Lung (tissue), 12 donors: ENCODE data around the gene IKBKE. TPM values are rescaled to one million over a fixed set of nuclear protein-coding genes. Genes with fewer than 3 reads are reported as not detected.
A peak's percentile ranks its signal among the peaks of the same experiment; 100 is the strongest.

Experiments
- ATAC-seq: fragments of 200-7000 bp; cut with Tn5 transposase; one replicate; pipeline ENCODE4 v1.9.1; 2020; ENCODE audit warnings: moderate number of reproducible peaks; ENCODE audit not compliant: insufficient read depth, low FRiP score
- DNase-seq, 3 donors: peaks; one replicate each; pipeline ENCODE4 v3.0.0-alpha.2; 2013 to 2017
- H3K27ac ChIP-seq, 2 donors: one replicate each; pipeline ENCODE4 v1.5.1; 2013; ENCODE audit warnings: mild to moderate bottlenecking in 2 of 2, moderate library complexity in 2 of 2, control low read depth in 1 of 2, inconsistent platforms in 1 of 2, low read depth in 1 of 2, low read length in 1 of 2
- H3K27me3 ChIP-seq, 3 donors: one replicate each; pipeline ENCODE4 v1.5.1; 2013; ENCODE audit warnings: low read length in 2 of 3; ENCODE audit not compliant: control insufficient read depth in 3 of 3, insufficient read depth in 3 of 3
- H3K36me3 ChIP-seq, 4 donors: one replicate each; pipeline ENCODE4 v1.5.1; 2013; ENCODE audit warnings: low read length in 4 of 4, mild to moderate bottlenecking in 1 of 4, moderate library complexity in 1 of 4; ENCODE audit not compliant: control insufficient read depth in 4 of 4, insufficient read depth in 4 of 4
- H3K4me1 ChIP-seq, 5 donors: one replicate each; pipeline ENCODE4 v1.5.1; 2013; ENCODE audit warnings: low read length in 5 of 5, mild to moderate bottlenecking in 2 of 5, moderate library complexity in 1 of 5; ENCODE audit not compliant: control insufficient read depth in 5 of 5, insufficient read depth in 5 of 5
- H3K4me3 ChIP-seq: one replicate; pipeline ENCODE4 v1.5.1; 2013; ENCODE audit warnings: mild to moderate bottlenecking, control low read depth, moderate library complexity
- H3K9ac ChIP-seq, 2 donors: one replicate each; pipeline ENCODE4 v1.5.1; 2013; ENCODE audit warnings: low read length in 2 of 2, control low read depth in 1 of 2; ENCODE audit not compliant: insufficient read depth in 1 of 2
- H3K9me3 ChIP-seq, 4 donors: one replicate each; pipeline ENCODE4 v1.5.1; 2013; ENCODE audit warnings: low read length in 3 of 4, mild to moderate bottlenecking in 1 of 4, moderate library complexity in 1 of 4; ENCODE audit not compliant: control insufficient read depth in 4 of 4, insufficient read depth in 3 of 4
- CTCF ChIP-seq: IDR thresholded peaks from 2 replicates; pipeline ENCODE4 v1.5.1; 2012; ENCODE audit warnings: mild to moderate bottlenecking; ENCODE audit errors: control extremely low read depth, extremely low read depth
- WGBS, 2 donors: extraction: QIAGEN DNeasy Blood & Tissue Kit; methylation state at CpG; one replicate each; pipeline ENCODE4 v1.1.7; 2013; 5-methylcytosine and 5-hydroxymethylcytosine counted together
- polyA plus RNA-seq, 2 donors: library from polyadenylated mRNA; stranded (reverse); fragments of 200-250 nt; gene quantifications; one replicate each; pipeline ENCODE4 v1.2.1, GENCODE V29; 2013
- total RNA-seq, 2 donors: library from RNA; depleted of rRNA in 1 of 2; stranded (reverse); fragments of >200 nt in 1 of 2; gene quantifications; one replicate each; pipeline ENCODE4 v1.2.1, GENCODE V29; 2014 to 2021
- donor health status: control.
- donor health status: control.
- donor health status: Bipolar disorder and iron deficiency.
- donor health status: healthy.
- donor health status: DM: yes; HTN: yes; CAD: no.

IKBKE gene
- total and polyA plus RNA-seq, 4 donors: 6.1 to 17.1 (median 11.7) TPM

GRCh38 chr1:206435445-206435844, 34.8 kb upstream of the IKBKE start:
- Histone ChIP-seq H3K27ac (no peak overlapping the region), H3K9ac (no peak overlapping the region), H3K27me3 (no peaks in the 10 kb centered on the region), H3K4me3 (no peak overlapping the region), H3K36me3 (peaks cover 3 to 27% (median 22%) of the 10 kb centered on the region in 4 donors), H3K4me1 (peaks cover 0 to 2% (median 0%) of the 10 kb centered on the region in 5 donors), H3K9me3 (peaks cover 0 to 2% (median 0%) of the 10 kb centered on the region in 4 donors)
- no peak for DNase-seq
- WGBS, 2 donors: 95 to 100% methylated on average over 1 of the region's 1 CpG
- ATAC-seq: no peak
- TF ChIP-seq CTCF: no peak

GRCh38 chr1:206438554-206438953, 31.7 kb upstream of the IKBKE start:
- TF ChIP-seq CTCF: no peak
- Histone ChIP-seq H3K4me3 (no peak overlapping the region), H3K36me3 (peaks cover 3 to 34% (median 14%) of the 10 kb centered on the region in 4 donors), H3K9me3 (peaks cover 0 to 2% (median 0%) of the 10 kb centered on the region in 4 donors), H3K27me3 (no peaks in the 10 kb centered on the region), H3K4me1 (no peaks in the 10 kb centered on the region), H3K27ac (no peak overlapping the region), H3K9ac (no peak overlapping the region)
- ATAC-seq (no peak), DNase-seq (no peak)

GRCh38 chr1:206439205-206439604, 31.1 kb upstream of the IKBKE start:
- ATAC-seq (no peak), DNase-seq (peak in 1 of 3 donors; percentile 13)
- no peak for TF ChIP-seq CTCF
- 81 to 85% methylated on average over 2 of the region's 2 CpGs for WGBS, 2 donors
- H3K4me3 ChIP-seq: no peak overlapping the region
- H3K9me3 ChIP-seq: peaks cover 0 to 2% (median 0%) of the 10 kb centered on the region in 4 donors
- H3K4me1 ChIP-seq: no peaks in the 10 kb centered on the region
- no peak overlapping the region for H3K27ac ChIP-seq
- no peaks in the 10 kb centered on the region for H3K27me3 ChIP-seq
- H3K36me3 ChIP-seq: peaks cover 3 to 34% (median 15%) of the 10 kb centered on the region in 4 donors
- no peak overlapping the region for H3K9ac ChIP-seq

- Histone ChIP-seq H3K9ac (no peak overlapping the region), H3K27me3 (no peaks in the 10 kb centered on the region), H3K4me1 (peaks cover 0 to 2% (median 0%) of the 10 kb centered on the region in 5 donors), H3K9me3 (no peaks in the 10 kb centered on the region), H3K4me3 (no peak overlapping the region), H3K36me3 (peaks cover 3 to 38% (median 21%) of the 10 kb centered on the region in 4 donors), H3K27ac (no peak overlapping the region)
- ATAC-seq: no peak
- DNase-seq: no peak
- TF ChIP-seq CTCF: no peak
- WGBS, 2 donors: 95 to 97% methylated on average over 7 of the region's 7 CpGs
Measured at GRCh38 chr1:206441336-206441967, 28.8 kb upstream of the IKBKE start.
